GF-D8 (cell line): ENCODE results near the gene DCLRE1B.

Experiments
- DNase-seq: peaks from one replicate; lab custom pipeline; 2025; lab: John Stamatoyannopoulos, UW

The DCLRE1B gene

DNA sequence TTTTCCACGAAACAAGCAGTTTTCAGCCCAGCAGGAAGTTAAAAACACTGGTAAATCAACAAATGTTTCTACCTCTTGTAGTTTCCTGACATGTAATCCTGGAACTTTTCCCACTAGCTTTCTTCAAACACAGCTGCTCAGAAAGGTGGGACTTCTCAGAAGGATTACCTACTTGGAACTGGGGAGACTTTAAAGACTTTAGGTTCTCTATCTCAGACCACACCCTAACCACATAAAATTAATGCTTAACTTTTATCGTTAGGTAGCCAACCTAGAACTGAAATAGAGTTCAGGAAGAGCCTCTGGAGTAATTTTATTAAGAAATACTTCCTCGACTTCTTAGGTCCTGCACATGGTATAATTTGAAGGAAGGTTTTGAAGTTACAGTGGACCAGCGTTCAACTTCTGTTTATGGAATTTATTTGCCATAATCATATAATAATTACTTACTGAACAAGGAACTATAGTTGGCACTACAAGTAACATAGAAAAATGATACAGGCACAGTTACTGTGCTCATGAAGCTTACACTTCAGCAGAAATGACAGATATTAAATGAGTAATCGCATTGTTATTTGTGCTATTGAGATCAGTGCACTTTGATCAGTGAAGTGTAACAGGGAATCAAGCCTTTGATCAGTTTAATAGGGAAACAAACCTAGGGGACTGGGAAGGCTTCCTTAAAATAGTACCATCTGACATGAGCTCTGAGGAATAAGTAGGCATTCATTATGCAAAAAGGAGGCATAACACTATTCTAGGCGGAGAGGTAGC, 17.5 kb upstream of the DCLRE1B start, which contains the start of gene BCL2L15:
Gene BCL2L15 (minus strand): TSS at position 180 of the 774 bp plus-strand sequence. CDS start 206 bp downstream, outside the sequence.
- no peak for DNase-seq

DNA sequence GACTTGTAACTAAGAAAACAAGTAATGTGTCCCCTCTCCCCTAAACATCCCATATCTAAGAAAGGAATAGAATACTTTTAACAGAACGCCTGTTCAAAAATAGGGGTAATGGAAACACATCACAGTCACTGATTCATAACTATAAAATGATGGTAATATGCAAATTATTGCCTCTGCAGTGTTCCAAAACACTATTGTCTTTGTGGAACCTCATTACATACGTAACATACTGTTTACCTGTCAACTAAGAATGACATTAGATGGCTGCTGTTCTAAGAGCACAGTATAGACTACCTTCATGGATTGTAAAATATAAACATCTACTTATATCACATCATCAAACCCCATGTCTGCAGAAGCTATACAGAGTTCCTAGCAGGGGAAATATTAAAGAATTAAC, 14.3 kb upstream of the DCLRE1B start:
- DNase-seq: no peak

DNA sequence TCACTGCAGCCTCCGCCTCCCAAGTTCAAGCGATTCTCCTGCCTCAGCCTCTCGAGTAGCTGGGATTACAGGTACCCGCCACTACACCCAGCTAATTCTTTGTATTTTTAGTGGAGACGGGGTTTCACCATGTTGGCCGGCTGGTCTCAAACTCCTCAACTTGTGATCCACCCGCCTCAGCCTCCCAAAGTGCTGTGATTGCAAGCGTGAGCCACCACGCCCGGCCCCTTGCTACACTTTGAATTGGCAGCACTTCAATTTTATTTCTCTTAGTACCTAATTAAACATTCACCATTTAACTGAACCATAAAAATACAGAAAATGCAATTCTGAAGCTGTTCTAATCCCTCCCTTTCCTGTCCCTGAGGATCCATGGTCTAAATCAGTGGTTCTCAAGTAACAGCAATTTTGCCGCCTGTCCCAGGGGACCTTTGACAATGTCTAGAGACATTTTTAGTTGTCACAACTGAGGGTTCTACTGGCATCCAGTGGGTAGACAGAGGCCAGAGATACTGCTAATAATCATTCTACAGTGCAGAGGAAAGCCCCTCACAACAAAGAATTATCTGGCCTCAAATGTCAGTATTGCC, 13.4 kb upstream of the DCLRE1B start:
- no peak for DNase-seq

DNA sequence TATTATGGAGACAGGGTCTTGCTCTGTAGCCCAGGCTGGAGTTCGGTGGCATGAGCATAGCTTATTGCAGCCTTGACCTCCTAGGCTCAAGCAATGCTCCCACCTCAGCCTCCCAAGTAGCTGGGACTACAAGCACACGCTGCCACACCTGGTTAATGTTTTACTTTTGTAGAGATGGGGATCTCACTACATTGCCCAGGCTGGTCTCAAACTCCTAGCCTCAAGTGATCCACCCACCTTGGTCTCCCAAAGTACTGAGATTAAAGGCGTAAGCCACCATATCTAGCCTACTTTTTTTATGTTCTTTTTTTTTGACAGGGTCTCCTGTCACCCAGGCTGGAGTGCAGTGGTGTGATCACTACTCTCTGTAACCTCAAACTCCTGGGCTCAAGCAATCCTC, 11.9 kb upstream of the DCLRE1B start:
- DNase-seq: no peak

DNA sequence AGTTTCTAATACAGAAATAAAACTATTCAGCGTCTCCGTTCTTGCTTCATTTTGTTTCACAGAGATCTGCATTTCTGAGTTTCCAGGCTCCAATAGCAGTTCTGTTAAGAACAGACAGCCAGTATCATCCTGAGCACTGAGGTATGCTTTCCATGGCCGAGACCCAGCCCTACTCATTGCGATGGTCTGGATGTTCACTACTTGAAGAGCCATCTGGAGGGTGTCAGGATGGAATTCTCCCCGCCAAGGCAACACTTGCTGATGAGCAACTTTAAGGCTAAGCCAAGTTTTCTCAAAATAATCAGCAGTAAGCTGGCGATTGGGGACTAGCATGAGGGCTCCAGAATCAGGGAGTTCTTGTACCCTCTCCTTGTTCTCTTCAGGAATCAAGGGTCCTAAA, 10.0 kb upstream of the DCLRE1B start:
- DNase-seq: no peak

DNA sequence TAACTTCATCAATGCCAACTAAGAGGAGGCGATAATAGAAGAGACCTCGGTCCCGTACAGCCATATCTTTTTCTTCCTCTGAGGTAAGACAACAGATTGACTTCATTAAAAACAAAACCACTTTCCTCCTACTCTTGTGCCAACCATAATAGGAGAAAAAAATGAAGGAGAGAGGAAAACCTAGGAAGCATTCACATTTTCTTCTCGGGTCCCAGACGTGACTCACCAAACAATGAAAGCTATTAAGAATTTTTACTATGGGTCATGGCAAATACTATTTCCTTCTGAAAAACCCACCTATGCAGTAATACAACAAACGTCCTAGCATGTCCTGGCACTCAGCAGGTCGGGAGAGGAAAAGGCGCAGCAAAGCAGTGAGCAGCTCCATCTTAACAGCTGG, 9.2 kb upstream of the DCLRE1B start:
- DNase-seq: no peak

DNA sequence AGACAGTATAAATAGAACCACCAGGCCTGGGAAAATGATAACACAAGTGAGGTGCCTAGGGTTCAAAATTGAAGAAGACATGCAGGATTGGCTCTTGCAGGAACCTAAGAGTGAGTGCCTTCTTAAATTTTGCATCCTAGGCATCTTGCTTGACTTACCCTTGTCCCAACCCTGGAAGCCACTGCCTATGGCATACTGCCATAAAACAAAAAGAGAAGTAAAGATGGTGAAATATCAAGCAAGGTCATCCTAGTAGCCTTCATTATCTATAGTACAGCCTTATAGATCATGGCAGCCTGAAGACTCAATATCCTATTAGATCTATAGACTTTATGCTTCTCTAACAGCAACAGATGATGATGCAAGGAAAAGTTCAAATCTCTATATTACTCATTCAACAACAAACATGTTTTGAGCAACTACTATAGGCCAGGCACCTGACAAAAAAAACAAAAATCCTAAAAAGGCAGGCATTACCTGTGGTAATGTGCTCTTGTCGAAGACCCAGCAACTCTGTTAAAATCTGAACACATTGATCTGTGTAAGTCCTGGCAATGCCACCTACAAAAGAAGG, 6.8 kb upstream of the DCLRE1B start:
- DNase-seq: peak; percentile 41

DNA sequence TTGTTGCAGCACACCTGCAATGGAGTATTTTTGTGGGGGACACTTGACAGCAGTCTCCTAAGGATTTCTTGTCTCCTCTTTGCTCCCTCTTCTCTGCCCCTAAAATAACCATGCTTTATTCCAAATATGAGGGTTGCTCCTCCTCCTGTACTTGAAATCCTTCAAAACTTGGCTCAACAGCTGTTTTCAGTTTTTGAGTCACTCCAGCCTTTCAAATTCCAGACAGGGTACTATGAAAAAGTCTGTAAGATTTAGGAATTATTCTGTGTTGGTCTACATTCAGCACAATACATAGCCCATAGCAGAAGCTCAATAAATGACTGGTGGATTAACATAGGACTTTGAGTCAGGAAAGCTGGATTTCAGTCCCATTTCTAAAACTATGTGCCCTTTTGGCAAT, 6.0 kb upstream of the DCLRE1B start:
- no peak for DNase-seq

DNA sequence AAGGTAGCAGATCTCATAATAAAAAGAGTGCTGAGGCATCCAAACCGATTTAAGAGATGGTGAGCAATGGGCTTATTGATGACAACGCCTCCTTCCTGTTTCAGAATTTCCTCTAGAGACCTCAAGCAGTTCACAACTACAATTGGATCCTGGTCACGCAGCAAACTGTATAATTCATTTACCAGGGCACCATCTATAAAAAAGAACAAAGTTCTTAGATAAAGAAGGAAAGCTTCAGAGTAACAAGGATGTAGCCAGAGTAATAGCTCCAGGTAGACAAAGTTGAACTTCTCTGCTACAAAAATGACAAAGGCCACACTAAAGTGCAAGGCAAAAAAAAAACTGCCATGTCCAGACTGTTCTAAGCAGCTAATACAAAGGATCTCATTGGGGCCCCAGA, 3.9 kb upstream of the DCLRE1B start:
- DNase-seq: no peak

DNA sequence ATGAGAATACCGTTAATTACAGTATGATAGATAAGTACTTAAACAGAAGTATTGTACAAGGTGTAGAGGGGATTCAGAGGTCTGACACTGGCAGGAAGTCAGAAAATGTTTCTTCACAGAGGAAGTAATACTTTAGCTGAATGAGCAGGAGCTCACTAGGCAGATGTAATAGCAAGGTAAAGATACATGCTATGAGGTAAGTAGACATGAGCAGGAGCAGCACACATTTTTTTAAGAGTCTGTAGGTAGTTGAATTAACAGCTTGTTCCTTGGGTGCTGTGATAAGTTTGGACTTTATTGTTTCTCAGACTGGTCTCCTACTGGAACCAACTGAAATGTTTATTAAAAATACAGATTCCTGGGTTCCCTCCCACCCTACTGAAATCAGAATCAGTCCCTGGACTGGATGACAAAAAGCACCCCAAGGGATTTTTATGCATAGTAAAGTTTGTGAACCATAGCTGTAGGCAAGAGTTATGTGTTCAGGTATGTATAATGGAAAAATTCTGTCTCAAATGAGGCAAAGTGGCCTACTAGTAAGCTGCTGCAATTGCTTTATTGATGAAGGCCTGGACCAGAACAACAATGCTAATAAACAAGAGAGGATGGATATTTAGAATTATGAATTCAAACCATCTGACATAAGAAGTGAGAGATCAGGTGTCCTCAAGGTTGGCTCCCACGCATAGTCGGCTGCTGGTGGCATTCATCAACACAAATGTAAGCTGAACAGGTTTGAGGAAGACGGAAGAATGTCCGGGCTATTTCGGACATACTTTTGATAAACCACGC, 1.4 kb upstream of the DCLRE1B start:
- peak; percentile 50 for DNase-seq

DNA sequence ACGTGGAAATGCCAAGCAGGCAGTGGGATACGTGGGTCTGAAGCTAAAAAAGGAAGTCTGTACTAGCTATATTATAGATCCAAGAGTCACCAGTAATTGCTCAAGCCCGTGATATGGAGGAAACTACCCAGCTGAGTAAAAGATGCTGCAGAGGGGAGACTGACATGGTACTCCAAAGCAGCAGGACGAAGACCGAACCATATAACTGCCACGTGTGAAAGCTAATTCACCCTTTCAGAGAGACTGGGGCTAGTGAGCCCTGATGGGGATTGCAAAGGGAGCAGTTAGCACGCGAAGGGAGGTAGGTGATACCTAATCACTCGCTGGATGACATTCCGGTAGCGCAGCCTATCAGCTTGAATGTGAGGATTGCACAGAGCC, 843 bp upstream of the DCLRE1B start:
- DNase-seq: no peak

DNA sequence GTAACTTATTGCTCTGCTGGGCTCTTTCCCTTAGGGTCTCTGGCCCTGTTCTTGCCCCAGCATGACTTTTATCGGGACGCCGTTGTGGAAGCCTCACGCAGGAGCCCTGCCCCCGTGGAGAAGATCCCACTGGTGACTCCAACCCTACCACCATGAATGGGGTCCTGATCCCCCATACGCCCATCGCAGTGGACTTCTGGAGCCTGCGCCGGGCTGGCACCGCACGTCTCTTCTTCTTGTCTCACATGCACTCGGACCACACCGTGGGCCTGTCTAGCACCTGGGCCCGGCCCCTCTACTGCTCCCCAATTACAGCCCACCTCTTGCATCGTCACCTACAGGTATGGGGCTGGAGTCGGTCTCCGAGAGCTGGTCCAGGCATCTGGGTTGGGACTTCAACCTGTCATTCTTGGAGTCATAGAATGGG, 322 bp downstream of the DCLRE1B start:
- DNase-seq: no peak

DNA sequence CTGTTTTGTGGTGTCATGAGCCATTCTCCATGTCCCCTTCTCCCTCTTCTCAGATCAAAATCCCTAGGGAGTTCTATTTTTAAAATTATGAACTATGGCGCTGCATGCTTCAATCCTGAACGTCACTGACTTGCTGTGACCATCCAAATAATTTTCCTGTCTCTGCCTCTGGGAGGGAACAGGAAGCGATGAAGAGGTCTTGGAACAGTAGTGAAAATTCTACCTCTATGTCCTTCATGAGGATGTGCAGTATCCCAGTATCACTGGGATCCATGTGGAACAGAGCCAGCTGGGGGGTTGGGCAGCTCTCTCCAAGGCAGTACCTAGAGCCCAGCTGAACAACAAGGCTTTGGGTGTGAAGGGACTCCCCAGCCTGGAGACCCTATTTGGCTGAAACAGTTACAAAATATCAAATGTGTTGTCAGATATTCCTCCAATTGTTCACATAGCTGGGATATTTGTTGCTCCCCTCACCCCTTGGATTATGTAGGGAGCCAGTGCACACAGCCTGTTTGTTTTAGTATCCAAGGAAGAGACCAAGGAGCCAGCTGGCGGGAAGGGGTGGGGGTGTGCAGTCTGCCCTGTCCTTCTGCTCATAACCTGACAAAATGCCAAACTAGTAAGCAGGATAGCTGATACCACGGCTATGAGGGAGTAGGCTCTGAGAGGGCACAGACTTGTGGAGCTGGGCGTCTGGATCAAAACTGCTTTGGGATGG, 7.6 kb downstream of the DCLRE1B start:
- no peak for DNase-seq

DNA sequence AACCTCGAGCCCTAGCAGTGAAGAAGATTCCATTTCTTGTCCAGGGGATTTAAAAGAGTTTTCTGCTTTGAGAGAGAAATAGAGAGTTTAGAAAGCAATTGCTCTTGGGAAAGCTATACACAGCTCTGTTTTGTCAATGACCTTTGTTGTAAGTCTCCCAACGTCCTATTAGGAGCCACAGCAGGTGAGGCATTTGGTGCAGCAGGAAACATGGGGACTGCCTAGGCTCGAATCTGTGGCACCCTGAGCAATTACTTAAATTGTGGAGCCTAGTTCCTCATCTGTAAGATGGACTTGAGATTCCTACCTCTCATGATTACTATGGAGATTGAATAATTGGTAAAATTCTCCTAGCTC, 8.2 kb downstream of the DCLRE1B start:
- no peak for DNase-seq

DNA sequence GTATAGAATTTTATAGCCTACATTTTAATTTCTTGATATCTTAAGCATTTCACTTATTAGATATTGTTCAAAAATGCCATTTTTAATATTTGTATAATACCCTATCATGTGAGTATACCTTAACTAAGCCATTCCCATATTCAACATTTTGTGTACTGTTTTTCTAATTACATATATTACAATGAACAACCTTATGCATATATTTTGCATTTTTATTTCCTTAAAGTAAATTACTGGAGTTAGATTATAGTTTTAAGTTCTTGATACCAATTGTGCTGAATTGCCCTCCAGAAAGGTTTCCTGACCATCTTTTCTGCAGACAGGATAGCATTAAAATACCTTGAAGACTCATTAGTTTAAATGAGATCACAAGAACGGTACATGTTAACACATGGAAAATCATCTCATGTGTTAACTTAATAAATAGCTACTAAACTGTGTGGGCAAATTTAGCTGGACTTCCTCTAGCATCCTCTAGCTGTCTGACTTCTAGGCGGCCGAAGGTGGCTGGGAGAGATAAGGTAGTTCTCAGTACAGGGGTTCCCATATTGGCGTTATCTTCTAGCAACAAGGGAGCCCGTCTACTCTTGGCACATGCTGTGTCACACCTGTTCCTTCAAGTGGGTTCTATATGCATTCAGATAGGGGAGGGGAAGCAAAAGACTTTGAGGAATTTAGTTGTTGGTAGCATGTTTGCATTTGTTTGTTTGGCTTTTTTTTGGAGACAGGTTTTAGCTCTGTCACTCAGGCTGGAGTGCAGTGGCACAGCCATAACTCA, 8.9 kb downstream of the DCLRE1B start:
- no peak for DNase-seq

DNA sequence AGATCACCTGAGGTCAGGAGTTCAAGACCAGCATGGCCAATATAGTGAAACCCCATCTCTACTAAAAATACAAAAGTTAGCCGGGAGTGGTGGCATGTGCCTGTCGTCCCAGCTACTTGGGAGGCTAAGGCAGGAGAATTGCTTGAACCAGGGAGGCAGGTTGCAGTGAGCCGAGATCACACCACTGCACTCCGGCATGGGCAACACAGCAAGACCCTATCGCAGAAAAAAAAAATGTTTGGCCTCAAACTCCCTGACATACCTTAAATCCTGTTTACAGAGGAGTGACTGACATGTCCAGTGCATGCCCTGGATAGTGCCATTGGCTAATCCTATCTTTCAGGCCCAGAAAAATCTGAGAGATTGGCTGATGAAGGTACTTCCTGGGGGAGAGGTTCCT, 11.8 kb downstream of the DCLRE1B start:
- DNase-seq: no peak

DNA sequence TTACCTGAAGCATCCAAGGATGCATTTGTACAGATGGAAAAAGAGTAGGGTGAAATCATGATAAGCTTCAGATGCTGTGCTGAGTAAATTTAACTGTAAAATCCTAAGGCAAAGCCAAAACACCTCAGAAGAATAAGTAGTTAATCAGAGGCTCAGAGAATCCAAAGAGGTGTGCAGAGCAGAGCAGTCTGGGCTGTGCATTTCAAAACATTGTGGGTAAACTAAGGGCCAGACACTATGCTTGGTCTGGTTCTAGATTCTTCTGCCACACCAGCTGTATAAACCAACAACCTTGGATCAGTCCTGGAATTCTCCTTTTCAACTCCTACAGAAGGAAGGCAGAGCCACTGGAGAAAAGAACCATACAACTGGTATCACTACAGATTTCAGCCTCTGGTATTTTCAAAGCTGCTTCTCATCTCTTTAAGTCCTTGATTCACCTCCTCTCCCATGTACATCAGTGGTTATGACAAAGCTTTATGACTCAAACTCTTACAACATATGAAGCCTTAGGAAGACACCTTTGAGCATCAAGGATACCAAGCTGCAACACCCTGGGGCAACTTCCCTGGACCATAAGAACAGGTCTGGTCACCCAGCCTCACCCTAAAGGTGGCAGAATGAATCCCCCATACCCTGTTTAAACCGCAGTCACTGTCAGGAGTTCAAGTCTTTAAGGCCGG, 12.4 kb downstream of the DCLRE1B start:
- DNase-seq: no peak

DNA sequence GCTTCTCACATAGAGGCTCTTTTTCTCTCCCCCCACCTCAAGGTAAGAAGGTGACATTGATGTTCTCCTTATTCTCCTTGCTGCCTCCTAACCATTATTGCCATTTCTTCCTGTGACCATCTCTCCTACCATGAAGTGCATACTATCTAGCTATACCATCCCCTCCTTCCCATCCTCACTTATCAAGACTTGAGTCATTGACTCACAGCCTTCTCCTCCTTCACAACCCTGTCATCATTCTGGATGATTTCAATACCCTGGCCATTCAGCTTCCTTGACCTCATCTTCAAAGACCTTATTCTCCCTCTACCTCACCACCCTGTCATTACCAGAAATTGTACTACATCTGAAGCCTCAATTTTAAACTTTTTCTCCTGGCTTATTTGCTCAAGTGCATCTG, 13.1 kb downstream of the DCLRE1B start:
- no peak for DNase-seq

DNA sequence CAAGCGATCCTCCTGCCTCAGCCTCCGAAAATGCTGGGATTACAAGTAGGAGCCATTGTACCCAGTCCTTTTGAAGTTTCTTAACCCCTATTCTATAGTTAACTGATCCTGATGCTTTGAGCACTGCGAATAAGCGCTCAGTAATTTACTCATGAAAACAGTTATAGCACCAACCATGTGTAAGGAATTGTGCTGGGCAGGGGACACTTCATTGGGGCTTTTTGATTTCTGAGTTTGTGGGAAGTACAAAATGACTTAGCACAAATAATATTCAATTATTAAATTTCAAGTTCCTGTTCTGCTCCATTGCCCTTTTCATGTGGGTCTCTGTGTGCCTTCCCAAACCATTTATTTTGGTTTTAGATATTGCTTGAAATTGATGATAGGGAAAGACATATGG, 17.8 kb downstream of the DCLRE1B start:
- no peak for DNase-seq

DNA sequence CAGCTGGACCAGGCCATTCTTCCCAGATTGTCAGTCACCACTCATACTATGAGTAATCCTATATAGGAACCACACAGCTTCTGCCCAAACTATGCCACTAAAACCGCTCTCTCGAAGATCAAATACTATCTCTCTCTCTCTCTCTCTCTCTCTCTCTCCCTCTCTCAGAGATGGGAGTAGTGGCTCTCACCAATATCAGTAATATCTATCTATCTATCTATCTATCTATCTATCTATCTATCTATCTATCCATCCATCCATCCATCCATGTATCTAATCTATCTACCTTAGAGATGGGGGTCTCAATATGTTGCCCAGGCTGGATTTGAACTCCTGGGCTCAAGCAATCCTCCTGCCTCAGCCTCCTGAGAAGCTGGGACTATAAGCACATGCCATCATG, 19.3 kb downstream of the DCLRE1B start:
- no peak for DNase-seq
